ENCODE measurements around the gene CGN. TPM values are rescaled to one million over a fixed set of nuclear protein-coding genes. Genes with fewer than 3 reads are reported as not detected.

CGN gene
- total RNA-seq, 1 donor from 2014 or later, result 6.7 TPM

- TF ChIP-seq, protein P1, sequence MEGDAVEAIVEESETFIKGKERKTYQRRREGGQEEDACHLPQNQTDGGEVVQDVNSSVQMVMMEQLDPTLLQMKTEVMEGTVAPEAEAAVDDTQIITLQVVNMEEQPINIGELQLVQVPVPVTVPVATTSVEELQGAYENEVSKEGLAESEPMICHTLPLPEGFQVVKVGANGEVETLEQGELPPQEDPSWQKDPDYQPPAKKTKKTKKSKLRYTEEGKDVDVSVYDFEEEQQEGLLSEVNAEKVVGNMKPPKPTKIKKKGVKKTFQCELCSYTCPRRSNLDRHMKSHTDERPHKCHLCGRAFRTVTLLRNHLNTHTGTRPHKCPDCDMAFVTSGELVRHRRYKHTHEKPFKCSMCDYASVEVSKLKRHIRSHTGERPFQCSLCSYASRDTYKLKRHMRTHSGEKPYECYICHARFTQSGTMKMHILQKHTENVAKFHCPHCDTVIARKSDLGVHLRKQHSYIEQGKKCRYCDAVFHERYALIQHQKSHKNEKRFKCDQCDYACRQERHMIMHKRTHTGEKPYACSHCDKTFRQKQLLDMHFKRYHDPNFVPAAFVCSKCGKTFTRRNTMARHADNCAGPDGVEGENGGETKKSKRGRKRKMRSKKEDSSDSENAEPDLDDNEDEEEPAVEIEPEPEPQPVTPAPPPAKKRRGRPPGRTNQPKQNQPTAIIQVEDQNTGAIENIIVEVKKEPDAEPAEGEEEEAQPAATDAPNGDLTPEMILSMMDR (conservative IDR thresholded peaks at IDR 0.05), result no peak
- Mint-ChIP-seq H3K4me1 (peaks cover 16% of the 10 kb centered on the region), H3K9me3 (no peaks in the 10 kb centered on the region), H3K36me3 (ENCODE audit: low read depth) (peaks cover 5% of the 10 kb centered on the region), H3K4me3 (no peak overlapping the region), H3K27me3 (ENCODE audit: low read depth) (no peaks in the 10 kb centered on the region), H3K27ac (ENCODE audit: unreplicated experiment) (peak overlapping the region; percentile 93)
- DNase-seq (ENCODE audit: low read depth, low spot score), result no peak
Measured at GRCh38 chr1:151565502-151566189, 54.5 kb downstream of the CGN start.

DNA sequence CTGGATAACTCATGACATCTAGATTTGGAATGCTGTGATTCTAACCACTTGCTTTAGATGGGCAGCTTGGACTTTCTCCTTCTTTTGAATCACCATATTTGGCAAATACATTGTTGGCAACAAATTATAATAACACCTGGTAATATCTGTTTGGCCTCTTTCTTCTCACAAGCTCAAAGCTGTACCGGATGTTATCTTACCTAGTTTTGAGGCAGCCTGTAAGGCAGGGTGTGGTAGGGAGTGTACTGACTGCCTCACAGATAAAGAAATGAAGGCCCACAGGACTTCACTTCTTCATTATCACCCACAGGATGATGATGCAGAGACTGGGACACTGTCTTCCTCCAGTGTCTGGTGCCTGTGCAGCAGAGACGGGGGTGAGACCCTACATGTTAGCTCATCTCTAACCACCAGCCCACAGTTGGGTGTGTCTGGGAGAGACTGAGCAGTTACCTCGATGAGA is 57.5 kb downstream of the CGN start:
- H3K4me1 Mint-ChIP-seq, result peaks cover 16% of the 10 kb centered on the region
- H3K9me3 Mint-ChIP-seq, result no peaks in the 10 kb centered on the region
- peaks cover 3% of the 10 kb centered on the region for H3K36me3 Mint-ChIP-seq (ENCODE audit: low read depth)
- H3K27me3 Mint-ChIP-seq (ENCODE audit: low read depth), result no peaks in the 10 kb centered on the region
- TF ChIP-seq, protein P1 (conservative IDR thresholded peaks at IDR 0.05), result no peak
- H3K27ac Mint-ChIP-seq (ENCODE audit: unreplicated experiment), result no peak overlapping the region
- no peak overlapping the region for H3K4me3 Mint-ChIP-seq
- DNase-seq (ENCODE audit: low read depth, low spot score), result no peak

- Mint-ChIP-seq H3K27ac (ENCODE audit: unreplicated experiment) (peak overlapping the region; percentile 6), H3K36me3 (ENCODE audit: low read depth) (peaks cover 6% of the 10 kb centered on the region), H3K9me3 (no peaks in the 10 kb centered on the region), H3K4me3 (no peak overlapping the region), H3K27me3 (ENCODE audit: low read depth) (no peaks in the 10 kb centered on the region), H3K4me1 (peaks cover 6% of the 10 kb centered on the region)
- DNase-seq (ENCODE audit: low read depth, low spot score), result no peak
- TF ChIP-seq, protein P1 (conservative IDR thresholded peaks at IDR 0.05), result no peak
Measured at GRCh38 chr1:151570819-151571218, 59.6 kb downstream of the CGN start.

DNA sequence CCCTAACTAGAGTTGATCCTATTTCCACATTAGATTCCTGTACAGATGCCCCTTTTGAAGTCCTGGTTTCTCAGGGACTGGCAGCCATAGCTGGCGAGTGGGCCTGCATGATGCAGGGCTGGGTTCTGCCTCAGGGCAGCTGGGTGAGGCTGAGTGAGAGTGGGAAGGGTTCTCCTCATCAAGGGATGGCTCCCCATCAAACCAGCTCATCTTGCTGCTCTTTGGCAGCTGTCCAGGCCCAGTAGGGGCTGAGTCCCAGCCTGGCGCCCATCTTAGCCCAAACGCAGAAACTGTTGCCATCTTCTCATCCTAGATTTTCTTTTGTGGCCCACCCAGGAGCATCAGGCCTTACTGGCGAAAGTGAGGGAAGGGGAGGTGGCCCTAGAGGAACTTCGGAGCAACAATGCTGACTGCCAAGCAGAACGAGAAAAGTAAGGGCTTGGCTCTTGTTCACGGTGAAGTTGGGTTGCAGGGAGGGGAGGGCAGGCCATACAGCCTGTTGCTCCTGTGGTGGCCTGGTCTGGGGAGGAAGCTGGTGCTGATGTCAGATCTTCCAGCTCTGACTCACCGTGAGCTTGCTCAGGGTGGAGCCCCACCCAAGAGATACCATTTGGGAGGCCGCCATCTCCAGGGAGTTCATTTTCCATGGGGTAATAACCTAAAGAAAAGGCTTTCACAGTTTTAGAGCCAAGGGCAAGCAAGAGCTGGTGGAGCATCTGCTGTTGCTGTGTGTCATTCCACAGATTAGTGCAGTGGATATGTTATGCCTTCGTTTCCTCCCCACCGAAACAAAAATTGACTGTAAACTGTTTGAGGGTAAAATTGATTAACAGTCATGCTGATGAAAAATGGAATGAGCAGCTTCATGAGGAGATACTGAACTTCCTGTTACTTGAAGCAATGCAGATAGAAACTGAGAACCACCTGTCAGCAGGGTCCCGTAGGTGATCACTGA is 63.7 kb downstream of the CGN start:
- H3K27ac Mint-ChIP-seq (ENCODE audit: unreplicated experiment), result no peak overlapping the region
- H3K4me3 Mint-ChIP-seq, result no peak overlapping the region
- TF ChIP-seq, protein P1 (conservative IDR thresholded peaks at IDR 0.05), result no peak
- no peaks in the 10 kb centered on the region for H3K9me3 Mint-ChIP-seq
- no peaks in the 10 kb centered on the region for H3K4me1 Mint-ChIP-seq
- no peaks in the 10 kb centered on the region for H3K27me3 Mint-ChIP-seq (ENCODE audit: low read depth)
- H3K36me3 Mint-ChIP-seq (ENCODE audit: low read depth), result peaks cover 2% of the 10 kb centered on the region
- DNase-seq (ENCODE audit: low read depth, low spot score), result no peak

DNA sequence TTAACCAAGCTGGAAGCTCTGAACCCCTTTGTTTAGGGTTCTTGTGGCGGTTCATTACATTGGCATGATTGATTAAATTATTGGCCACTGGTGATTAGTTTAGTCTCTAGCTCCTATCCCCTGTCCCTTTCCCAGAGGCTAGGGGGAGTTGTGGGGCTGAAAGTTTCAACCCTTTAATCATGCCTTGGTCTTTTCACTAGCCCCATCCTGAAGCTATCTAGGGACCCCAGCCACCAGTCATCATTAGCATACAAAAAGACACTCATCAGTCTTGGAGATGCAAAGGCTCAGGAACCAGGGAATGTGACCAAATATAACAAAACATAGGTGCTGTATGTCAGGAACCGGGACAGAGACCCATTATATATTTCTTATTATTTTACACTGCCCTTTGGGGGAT is 66.0 kb downstream of the CGN start:
- peaks cover 2% of the 10 kb centered on the region for H3K36me3 Mint-ChIP-seq (ENCODE audit: low read depth)
- no peak for DNase-seq (ENCODE audit: low read depth, low spot score)
- H3K4me1 Mint-ChIP-seq, result no peaks in the 10 kb centered on the region
- H3K27me3 Mint-ChIP-seq (ENCODE audit: low read depth), result no peaks in the 10 kb centered on the region
- H3K9me3 Mint-ChIP-seq, result no peaks in the 10 kb centered on the region
- no peak overlapping the region for H3K27ac Mint-ChIP-seq (ENCODE audit: unreplicated experiment)
- no peak overlapping the region for H3K4me3 Mint-ChIP-seq
- TF ChIP-seq, protein P1 (conservative IDR thresholded peaks at IDR 0.05), result no peak

Data from neural crest cell (in vitro differentiated cells).